ENCODE data around the gene INSYN2B.

- no peak for TF ChIP-seq POLR2AphosphoS5 (IDR thresholded peaks at IDR 0.05)
- TF ChIP-seq POLR2A (IDR thresholded peaks at IDR 0.05), result no peak
These were observed 19.3 kb upstream of the INSYN2B start for GRCh38 chr5:169999621-170000020.

All from spleen (tissue), 3 donors.